Right cardiac atrium (tissue), 5 donors: Measurements from ENCODE around the gene DTNB. TPM values are rescaled to one million over a fixed set of nuclear protein-coding genes. Genes with fewer than 3 reads are reported as not detected.

Experiments
- ATAC-seq, 2 donors: fragments of 200-7000 bp; cut with Tn5 transposase; one replicate each; pipeline versions ENCODE4 v1.8.0 to v1.9.1; 2020; ENCODE audit warnings: moderate library complexity in 2 of 2, mild to moderate bottlenecking in 1 of 2
- DNase-seq, 3 donors: peaks; one replicate each; pipeline ENCODE4 v3.0.0-alpha.2; 2020
- H3K27ac ChIP-seq: one replicate; pipeline ENCODE4 v1.5.1; 2013; ENCODE audit warnings: mild to moderate bottlenecking, low read length, control low read depth, moderate library complexity
- H3K27me3 ChIP-seq: one replicate; pipeline ENCODE4 v1.6.1; 2013; ENCODE audit not compliant: control insufficient read depth, insufficient read depth
- H3K4me1 ChIP-seq: one replicate; pipeline ENCODE4 v1.6.1; 2013; ENCODE audit warnings: low read length; ENCODE audit not compliant: control insufficient read depth, insufficient read depth
- H3K4me3 ChIP-seq: one replicate; pipeline ENCODE4 v1.5.1; 2013; ENCODE audit warnings: low read length, control low read depth
- H3K9me3 ChIP-seq: one replicate; pipeline ENCODE4 v1.6.1; 2013; ENCODE audit warnings: low read length; ENCODE audit not compliant: control insufficient read depth
- WGBS: extraction: QIAGEN DNeasy Blood & Tissue Kit; methylation state at CpG from one replicate; pipeline ENCODE4 v1.1.7; 2013; 5-methylcytosine and 5-hydroxymethylcytosine counted together
- intact Hi-C, 4 donors: fragments of 100-400 bp; cut with DNase I; formaldehyde crosslinking; loops; one replicate each; pipeline versions ENCODE4 v1.11.0 to v1.14.0; 2022 to 2023
- polyA plus RNA-seq: library from polyadenylated mRNA; stranded (reverse); fragments of 200-250 nt; gene quantifications from one replicate; pipeline ENCODE4 v1.2.3, GENCODE V29; 2013
- total RNA-seq, 4 donors: library from RNA; stranded (reverse); fragmentation: NEBNext Ultra II Directional; extraction: Animal tissue kit (Norgen Biotek cat#: 25700); gene quantifications; one replicate each; pipeline ENCODE4 v1.2.1, GENCODE V29; 2021
- donor health status: healthy with polysubstance abuse.
- donor health status: DM: no; HTN: yes; CAD: no.
- donor health status: DM: no; HTN: no; CAD: no.
- donor health status: DM: no; HTN: yes; CAD: no; lungs with severe emphysema.
- donor health status: DM: yes; HTN: yes; CAD: no.

The DTNB gene
- total and polyA plus RNA-seq, 5 donors: 3.6 to 8.1 (median 6.0) TPM

GRCh38 chr2:25400576-25401216 is 272.7 kb downstream of the DTNB start:
- DNase-seq (no peak), ATAC-seq (no peak)
- Histone ChIP-seq H3K9me3 (no peaks in the 10 kb centered on the region), H3K4me3 (no peak overlapping the region), H3K27ac (no peak overlapping the region), H3K4me1 (no peaks in the 10 kb centered on the region), H3K27me3 (no peaks in the 10 kb centered on the region)
- WGBS: 84% methylated on average over 3 of the region's 3 CpGs
- intact Hi-C loops: no loop called here

GRCh38 chr2:25400169-25400568 is 273.2 kb downstream of the DTNB start:
- DNase-seq: no peak
- Histone ChIP-seq H3K27me3 (no peaks in the 10 kb centered on the region), H3K9me3 (no peaks in the 10 kb centered on the region), H3K27ac (no peak overlapping the region), H3K4me1 (no peaks in the 10 kb centered on the region), H3K4me3 (no peak overlapping the region)
- ATAC-seq: no peak
- intact Hi-C loops: no loop called here
- 97% methylated on average over 8 of the region's 8 CpGs for WGBS

- H3K27ac ChIP-seq: no peak overlapping the region
- no peak overlapping the region for H3K4me3 ChIP-seq
- ATAC-seq (no peak), DNase-seq (no peak)
- H3K27me3 ChIP-seq: no peaks in the 10 kb centered on the region
- H3K9me3 ChIP-seq: no peaks in the 10 kb centered on the region
- H3K4me1 ChIP-seq: no peaks in the 10 kb centered on the region
- intact Hi-C loops: no loop called here
- 83% methylated on average over 4 of the region's 4 CpGs for WGBS
Measured at GRCh38 chr2:25398534-25398933, 274.8 kb downstream of the DTNB start.

- WGBS: 98% methylated on average over 4 of the region's 4 CpGs
- no peak for ATAC-seq
Measured at GRCh38 chr2:25397777-25398176, 275.6 kb downstream of the DTNB start.

GRCh38 chr2:25389161-25389560 is 284.2 kb downstream of the DTNB start:
- ATAC-seq: no peak
- intact Hi-C loops: no loop called here
- Histone ChIP-seq H3K27ac (no peak overlapping the region), H3K27me3 (no peaks in the 10 kb centered on the region), H3K4me3 (no peak overlapping the region), H3K4me1 (no peaks in the 10 kb centered on the region), H3K9me3 (no peaks in the 10 kb centered on the region)
- WGBS: 98% methylated on average over 9 of the region's 9 CpGs
- no peak for DNase-seq

More at GRCh38 chr2:25397777-25398176, 275.6 kb downstream of the DTNB start:
- H3K4me1 ChIP-seq: no peaks in the 10 kb centered on the region
- no peak for DNase-seq
- no peaks in the 10 kb centered on the region for H3K27me3 ChIP-seq
- no peaks in the 10 kb centered on the region for H3K9me3 ChIP-seq
- no peak overlapping the region for H3K27ac ChIP-seq
- intact Hi-C loops: no loop called here
- no peak overlapping the region for H3K4me3 ChIP-seq

- Histone ChIP-seq H3K4me1 (no peaks in the 10 kb centered on the region), H3K9me3 (no peaks in the 10 kb centered on the region), H3K27ac (no peak overlapping the region), H3K4me3 (no peak overlapping the region), H3K27me3 (no peaks in the 10 kb centered on the region)
- intact Hi-C loops: no loop called here
- DNase-seq (no peak), ATAC-seq (no peak)
- 90% methylated on average over 6 of the region's 6 CpGs for WGBS
Measured at GRCh38 chr2:25388491-25388890, 284.9 kb downstream of the DTNB start.

- 91% methylated on average over 17 of the region's 17 CpGs for WGBS
- ATAC-seq (no peak), DNase-seq (no peak)
- Histone ChIP-seq H3K9me3 (no peaks in the 10 kb centered on the region), H3K4me1 (no peaks in the 10 kb centered on the region), H3K27me3 (no peaks in the 10 kb centered on the region), H3K27ac (no peak overlapping the region), H3K4me3 (no peak overlapping the region)
- intact Hi-C loops: no loop called here
Measured at GRCh38 chr2:25387876-25388449, 285.4 kb downstream of the DTNB start.

GRCh38 chr2:25386971-25387875 is 286.2 kb downstream of the DTNB start:
- no peaks in the 10 kb centered on the region for H3K4me1 ChIP-seq
- DNase-seq (no peak), ATAC-seq (no peak)
- no peaks in the 10 kb centered on the region for H3K9me3 ChIP-seq
- H3K4me3 ChIP-seq: no peak overlapping the region
- H3K27ac ChIP-seq: no peak overlapping the region
- H3K27me3 ChIP-seq: no peaks in the 10 kb centered on the region
- 91% methylated on average over 19 of the region's 19 CpGs for WGBS
- intact Hi-C loops: no loop called here

- no peaks in the 10 kb centered on the region for H3K9me3 ChIP-seq
- H3K27me3 ChIP-seq: no peaks in the 10 kb centered on the region
- H3K4me3 ChIP-seq: no peak overlapping the region
- intact Hi-C loops: no loop called here
- 91% methylated on average over 8 of the region's 8 CpGs for WGBS
- ATAC-seq (no peak), DNase-seq (no peak)
- H3K4me1 ChIP-seq: no peaks in the 10 kb centered on the region
- H3K27ac ChIP-seq: no peak overlapping the region
Measured at GRCh38 chr2:25385910-25386309, 287.5 kb downstream of the DTNB start.

GRCh38 chr2:25383806-25384205 is 289.6 kb downstream of the DTNB start:
- DNase-seq: no peak
- 95% methylated on average over 9 of the region's 9 CpGs for WGBS

GRCh38 chr2:25381502-25381901 is 291.9 kb downstream of the DTNB start:
- ATAC-seq: no peak
- no peak overlapping the region for H3K27ac ChIP-seq
- no peaks in the 10 kb centered on the region for H3K4me1 ChIP-seq
- no peaks in the 10 kb centered on the region for H3K9me3 ChIP-seq
- 68% methylated on average over 7 of the region's 7 CpGs for WGBS
- DNase-seq: no peak
- intact Hi-C loops: no loop called here
- H3K27me3 ChIP-seq: no peaks in the 10 kb centered on the region
- H3K4me3 ChIP-seq: no peak overlapping the region

More at GRCh38 chr2:25383806-25384205, 289.6 kb downstream of the DTNB start:
- no peak for ATAC-seq
- H3K27ac ChIP-seq: no peak overlapping the region
- H3K9me3 ChIP-seq: no peaks in the 10 kb centered on the region
- intact Hi-C loops: no loop called here
- no peaks in the 10 kb centered on the region for H3K27me3 ChIP-seq
- H3K4me3 ChIP-seq: no peak overlapping the region
- H3K4me1 ChIP-seq: no peaks in the 10 kb centered on the region
